NCI-H345 treated with DMSO at 0.1 percent for 48 hours (cell line): Measurements from ENCODE around the gene ZDHHC3.
A peak's percentile ranks its signal among the peaks of the same experiment; 100 is the strongest.

ENCODE experiments used
- DNase-seq: peaks from one replicate; lab custom pipeline; 2025; ENCODE audit not compliant: unreplicated experiment; lab: John Stamatoyannopoulos, UW

The ZDHHC3 gene

GRCh38 chr3:44899683-44900367, 76.1 kb downstream of the ZDHHC3 start:
- no peak for DNase-seq

- DNase-seq, result no peak
These were observed 79.5 kb downstream of the ZDHHC3 start for GRCh38 chr3:44896440-44896839.

GRCh38 chr3:44894485-44894884, 81.5 kb downstream of the ZDHHC3 start:
- no peak for DNase-seq

- DNase-seq, result no peak
These were observed 82.9 kb downstream of the ZDHHC3 start for GRCh38 chr3:44893097-44893496.

GRCh38 chr3:44892689-44893088, 83.3 kb downstream of the ZDHHC3 start:
- no peak for DNase-seq

GRCh38 chr3:44890852-44891251, 85.1 kb downstream of the ZDHHC3 start:
- DNase-seq, result no peak

- DNase-seq, result no peak
These were observed 85.7 kb downstream of the ZDHHC3 start for GRCh38 chr3:44890258-44890657.

- DNase-seq, result no peak
These were observed 88.9 kb downstream of the ZDHHC3 start for GRCh38 chr3:44887101-44887500.

GRCh38 chr3:44886561-44886960, 89.4 kb downstream of the ZDHHC3 start:
- DNase-seq, result no peak

- DNase-seq, result no peak
These were observed 90.4 kb downstream of the ZDHHC3 start for GRCh38 chr3:44885618-44886017.

GRCh38 chr3:44883999-44884431, 92.0 kb downstream of the ZDHHC3 start:
- DNase-seq, result peak; percentile 23

- DNase-seq, result no peak
These were observed 92.6 kb downstream of the ZDHHC3 start for GRCh38 chr3:44883213-44883955.

- DNase-seq, result no peak
These were observed 95.7 kb downstream of the ZDHHC3 start for GRCh38 chr3:44880284-44880683.

GRCh38 chr3:44877333-44877732, 98.6 kb downstream of the ZDHHC3 start:
- DNase-seq, result no peak

GRCh38 chr3:44875596-44875995, 100.4 kb downstream of the ZDHHC3 start:
- no peak for DNase-seq
